GM12875 (cell line): ENCODE results near the gene CPT1B.
A peak's percentile ranks its signal among the peaks of the same experiment; 100 is the strongest.

ENCODE experiments used
- H3K4me3 ChIP-seq: one replicate; pipeline ENCODE4 v1.5.1; 2011; ENCODE audit warnings: low read depth, low read length, control low read depth
- CTCF ChIP-seq: IDR thresholded peaks from 2 replicates; pipeline ENCODE4 v1.5.1; 2011; ENCODE audit warnings: low read depth, mild to moderate bottlenecking, control low read depth, inconsistent platforms, low read length, moderate library complexity, borderline replicate concordance; ENCODE audit not compliant: insufficient read depth

Gene CPT1B

GRCh38 chr22:50546326-50547262 is 31.6 kb downstream of the CPT1B start:
- no peak overlapping the region for H3K4me3 ChIP-seq
- TF ChIP-seq CTCF, result no peak

- TF ChIP-seq CTCF, result peak; percentile 25; the same call in 1 of the 2 replicates
- no peak within 1 kb of the TSS for H3K4me3 ChIP-seq
Observed at GRCh38 chr22:50545522-50546325, 32.5 kb downstream of the CPT1B start, which contains the start of gene KLHDC7B. Gene KLHDC7B (plus strand): TSS chr22:50545899. CDS start chr22:50546244, 345 bp downstream.

- H3K4me3 ChIP-seq, result no peak overlapping the region
- TF ChIP-seq CTCF, result no peak
Observed at GRCh38 chr22:50544746-50545253, 33.4 kb downstream of the CPT1B start.

GRCh38 chr22:50544078-50544745 is 34.0 kb downstream of the CPT1B start:
- peak; percentile 73 for TF ChIP-seq CTCF
- peak overlapping the region; percentile 2 for H3K4me3 ChIP-seq

- H3K4me3 ChIP-seq, result peak overlapping the region; percentile 1
- peak; percentile 24; the same call in 1 of the 2 replicates for TF ChIP-seq CTCF
Observed at GRCh38 chr22:50542416-50542927, 35.8 kb downstream of the CPT1B start.

- peak overlapping the region; percentile 32 for H3K4me3 ChIP-seq
Observed at GRCh38 chr22:50541667-50542026, 36.6 kb downstream of the CPT1B start.

- H3K4me3 ChIP-seq, result no peak overlapping the region
Observed at GRCh38 chr22:50540381-50540780, 37.8 kb downstream of the CPT1B start.

More at GRCh38 chr22:50540381-50540780, 37.8 kb downstream of the CPT1B start:
- TF ChIP-seq CTCF, result no peak
